ENCODE measurements around the gene ZNF584.
A peak's percentile ranks its signal among the peaks of the same experiment; 100 is the strongest.
"Not testable (repeated sequence)": the region's sequence is repeated elsewhere in the genome, so short reads cannot be mapped to it uniquely, and the experiment has no call there.

Gene ZNF584

DNA sequence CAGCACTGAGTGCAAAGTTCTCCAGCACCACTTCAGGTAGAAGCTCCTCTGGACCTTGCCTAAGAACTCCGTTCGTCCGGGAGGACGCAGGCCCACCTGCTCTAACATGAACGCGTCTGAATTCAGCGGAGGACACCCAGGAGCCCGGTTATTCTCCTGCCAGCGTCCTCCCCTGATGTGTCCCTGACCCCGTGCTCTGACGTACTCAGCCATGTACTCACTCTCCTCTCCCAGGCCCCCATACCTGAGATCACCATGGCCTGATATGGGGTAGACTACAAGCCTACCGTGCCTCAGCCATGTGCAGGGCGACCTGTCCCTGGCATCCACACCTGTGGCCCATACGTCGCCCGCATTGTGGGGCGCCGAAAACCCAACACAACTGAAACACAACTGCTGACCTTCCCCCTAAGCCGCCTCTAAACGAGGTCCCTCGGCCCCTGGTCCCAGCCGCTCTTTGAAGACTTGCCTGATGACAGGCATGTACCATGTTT is 744 bp upstream of the ZNF584 start:
- DNase-seq = peak; percentile 49

GRCh38 chr19:58409010-58409790 is 751 bp downstream of the ZNF584 start:
- peak; percentile 61 for DNase-seq

- DNase-seq = no peak
Measured at GRCh38 chr19:58416604-58417003, 8.2 kb downstream of the ZNF584 start.

DNA sequence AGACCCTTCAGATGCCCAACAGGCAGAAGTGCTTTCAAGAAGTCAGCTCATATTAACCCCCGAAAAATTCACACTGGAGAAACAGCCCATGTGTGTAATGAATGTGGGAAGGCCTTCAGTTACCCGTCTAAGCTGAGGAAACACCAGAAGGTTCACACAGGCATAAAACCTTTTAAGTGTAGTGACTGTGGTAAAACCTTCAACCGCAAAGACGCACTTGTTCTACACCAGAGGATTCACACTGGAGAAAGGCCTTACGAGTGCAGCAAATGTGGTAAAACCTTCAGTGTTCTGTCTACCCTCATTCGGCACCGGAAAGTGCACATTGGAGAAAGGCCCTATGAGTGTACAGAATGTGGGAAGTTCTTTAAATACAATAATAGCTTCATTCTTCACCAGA is 8.6 kb downstream of the ZNF584 start:
- no peak for DNase-seq

- DNase-seq = no peak
Measured at GRCh38 chr19:58428617-58429016, 20.2 kb downstream of the ZNF584 start.

DNA sequence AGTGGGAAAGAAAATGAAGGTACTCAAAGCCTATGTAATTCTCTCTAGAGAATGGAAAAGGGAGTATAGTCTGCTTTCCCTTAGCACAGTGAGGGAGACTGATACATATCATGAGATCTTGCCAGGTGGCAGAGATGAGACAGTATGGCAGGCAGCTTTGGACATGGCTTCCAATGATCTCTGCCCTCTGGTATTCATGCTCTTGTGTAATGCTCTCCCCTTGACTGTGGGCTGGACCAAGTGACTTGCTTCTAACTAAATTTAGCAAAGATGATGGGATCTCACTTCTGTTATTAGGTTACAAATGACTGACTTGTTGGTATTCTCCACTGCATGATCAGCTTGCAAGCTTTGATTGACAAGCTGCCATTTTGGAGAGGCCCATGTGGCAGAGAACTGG is 21.3 kb downstream of the ZNF584 start:
- no peak for DNase-seq

DNA sequence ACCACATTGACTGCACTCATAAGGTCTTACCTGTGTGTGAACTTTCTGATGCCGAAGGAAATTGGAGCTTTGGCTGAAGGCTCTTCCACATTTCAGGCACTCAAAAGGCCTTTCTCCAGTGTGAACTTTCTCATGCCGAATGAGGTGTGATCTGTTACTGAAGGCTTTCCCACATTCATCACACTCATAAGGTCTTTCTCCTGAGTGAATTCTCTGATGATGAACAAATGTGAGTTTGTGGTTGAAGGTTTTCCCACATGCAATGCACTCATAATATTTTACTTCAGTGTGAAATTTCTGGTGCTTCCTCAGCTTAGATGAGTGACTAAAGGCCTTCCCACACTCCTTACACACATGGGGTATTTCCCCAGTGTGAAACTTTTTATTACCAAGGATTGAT is 25.8 kb downstream of the ZNF584 start:
- DNase-seq = no peak

DNA sequence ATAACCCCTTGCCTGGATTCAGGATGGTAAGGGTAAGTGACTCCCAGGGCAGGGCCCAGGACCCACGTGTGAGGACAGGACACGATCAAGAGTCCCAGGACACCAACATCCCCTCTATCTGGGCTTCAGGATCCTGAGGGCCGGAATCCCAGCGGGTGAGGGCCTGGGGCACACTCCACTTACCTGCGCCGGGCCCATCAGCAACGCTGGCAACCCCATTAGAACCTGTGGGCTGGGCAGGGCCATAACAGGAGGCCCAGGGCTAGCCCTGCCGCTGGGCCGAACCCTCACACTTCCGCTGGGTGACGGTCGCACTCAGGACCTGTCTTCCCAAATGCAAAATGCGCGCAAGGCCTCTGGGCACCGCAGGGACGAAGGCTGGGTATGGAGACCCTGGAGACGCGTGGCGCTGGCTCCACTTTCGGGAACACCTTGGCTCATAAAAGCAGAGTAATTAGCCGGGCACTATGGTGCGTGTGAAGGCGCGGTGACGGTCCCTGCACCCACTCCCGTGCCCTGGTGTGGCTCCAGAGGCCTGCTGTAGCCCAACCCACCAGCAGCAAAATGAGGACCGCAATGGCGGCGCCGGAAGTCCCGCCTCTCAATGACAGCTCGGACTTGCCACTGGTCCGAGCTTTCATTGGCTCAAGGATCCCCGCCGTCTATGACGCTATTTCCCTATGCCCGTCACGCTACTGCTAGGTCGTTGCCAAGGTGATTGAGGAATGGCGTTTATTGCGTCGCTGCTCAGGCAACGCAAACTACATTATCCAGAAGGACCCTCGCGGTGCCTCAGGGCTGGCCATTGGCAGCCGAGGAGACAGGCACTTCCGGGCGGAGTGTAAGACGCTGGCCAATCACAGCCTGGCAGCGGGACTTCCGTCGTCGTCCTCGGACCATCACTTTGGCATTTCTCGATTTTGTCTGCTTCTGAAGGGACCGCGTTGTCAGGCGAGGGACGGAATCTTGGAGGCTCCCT is 31.4 kb downstream of the ZNF584 start, which contains the start of gene ZNF132:
TSS of gene ZNF132 (minus strand) at position 578 of the 979 bp plus-strand sequence. CDS start at position 246, 332 bp downstream.
- DNase-seq = peak; percentile 99

DNA sequence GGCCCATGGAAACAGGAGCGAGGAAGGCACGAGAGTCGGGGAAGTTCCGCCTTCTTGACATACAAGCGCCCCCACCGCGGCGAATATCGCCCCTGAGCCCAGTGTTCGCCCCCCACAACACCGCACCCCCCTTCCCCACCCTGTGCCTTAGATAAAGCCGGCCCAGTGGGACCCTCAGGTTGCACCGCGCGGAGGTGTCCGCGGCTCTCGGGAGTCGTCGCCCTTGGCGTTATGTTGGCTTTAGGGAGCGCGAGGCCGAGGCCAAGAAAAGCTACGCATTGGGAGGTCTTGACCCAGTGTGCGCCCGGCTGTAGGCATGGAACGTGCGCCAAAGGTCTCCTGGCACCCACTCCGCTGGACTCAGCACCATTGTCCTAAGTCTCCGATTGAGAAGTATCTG is 32.1 kb downstream of the ZNF584 start:
- no peak for DNase-seq

GRCh38 chr19:58442986-58443385 is 34.5 kb downstream of the ZNF584 start:
- not testable (repeated sequence) for DNase-seq

DNA sequence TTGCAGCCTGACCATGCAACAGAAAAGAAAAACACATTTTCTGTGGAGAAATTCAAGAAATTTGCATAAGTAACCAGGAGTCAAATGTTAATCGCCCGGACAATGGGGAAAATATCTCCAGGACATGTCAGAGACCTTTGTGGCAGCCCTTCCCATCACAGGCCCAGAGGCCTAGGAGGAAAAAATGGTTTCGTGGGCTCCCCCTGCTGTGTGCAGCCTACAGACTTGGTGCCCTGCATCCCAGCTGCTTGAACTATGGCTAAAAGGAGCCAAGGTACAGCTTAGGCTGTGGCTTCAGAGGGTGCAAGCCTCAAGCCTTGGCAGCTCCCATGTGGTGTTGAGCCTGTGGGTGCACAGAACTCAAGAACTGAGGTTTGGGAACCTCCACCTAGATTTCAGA is 40.4 kb downstream of the ZNF584 start:
- DNase-seq = not testable (repeated sequence)

DNA sequence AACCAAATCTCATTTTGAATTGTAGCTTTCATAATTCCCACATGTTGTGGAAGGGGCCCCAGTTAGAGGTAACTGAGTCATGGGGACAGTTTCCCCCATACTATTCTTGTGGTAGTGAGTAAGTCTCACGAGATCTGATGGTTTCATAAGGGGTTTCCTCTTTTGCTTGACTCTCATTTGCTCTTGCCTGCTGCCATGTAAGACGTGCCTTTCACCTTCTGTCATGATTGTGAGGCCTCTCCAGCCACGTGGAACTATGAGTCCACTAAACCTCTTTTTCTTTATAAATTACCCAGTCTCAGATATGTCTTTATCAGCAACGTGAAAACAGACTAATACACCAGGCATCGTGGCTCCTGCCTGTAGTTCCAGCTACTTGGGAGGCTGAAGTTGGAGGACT is 41.5 kb downstream of the ZNF584 start:
- DNase-seq = not testable (repeated sequence)

- DNase-seq = no peak
Measured at GRCh38 chr19:58450856-58451357, 42.5 kb downstream of the ZNF584 start.

DNA sequence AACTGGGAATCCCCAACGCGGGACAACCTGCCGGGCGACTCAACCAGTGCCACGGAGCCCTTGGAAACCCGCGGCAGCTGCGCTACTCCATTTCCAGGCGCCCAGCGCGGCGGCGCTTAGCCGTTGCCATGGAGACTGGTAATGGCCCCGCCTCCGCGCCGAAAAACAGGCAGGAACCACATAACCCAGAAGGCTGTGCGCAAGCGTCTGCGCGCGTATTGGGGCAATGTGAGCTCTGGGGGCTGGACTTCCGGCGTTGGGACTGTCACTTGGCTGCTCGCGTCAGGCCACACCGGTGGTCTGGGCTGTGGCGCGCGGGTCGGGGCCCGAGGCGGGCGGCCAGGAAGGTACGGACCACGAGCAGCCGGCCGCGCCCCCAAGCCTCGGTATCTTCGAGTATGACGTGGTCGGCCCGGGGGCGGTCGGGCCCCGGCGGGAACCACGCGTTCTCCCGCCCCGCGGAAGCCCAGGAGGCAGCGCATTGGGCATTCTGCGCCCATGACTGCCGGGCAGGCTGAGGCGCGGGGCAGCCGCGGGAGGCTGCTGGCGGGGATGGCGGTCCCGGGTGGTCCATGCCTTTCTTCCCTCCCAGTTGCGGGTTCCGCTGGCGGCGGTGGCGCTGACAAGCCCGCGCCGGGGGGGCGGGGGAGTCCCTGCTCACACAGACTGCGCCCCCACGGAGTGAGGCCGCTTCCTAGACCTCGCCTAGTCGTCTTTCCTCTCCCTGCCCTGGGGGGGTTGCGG is 43.1 kb downstream of the ZNF584 start, which contains the start of gene ZNF324B:
TSS of gene ZNF324B (plus strand) at position 265 of the 744 bp plus-strand sequence. CDS start 2,080 bp downstream, outside the sequence.
- peak; percentile 99 for DNase-seq

- DNase-seq = no peak
Measured at GRCh38 chr19:58453743-58454142, 45.3 kb downstream of the ZNF584 start.

GRCh38 chr19:58455306-58455705 is 46.9 kb downstream of the ZNF584 start:
- DNase-seq = no peak

DNA sequence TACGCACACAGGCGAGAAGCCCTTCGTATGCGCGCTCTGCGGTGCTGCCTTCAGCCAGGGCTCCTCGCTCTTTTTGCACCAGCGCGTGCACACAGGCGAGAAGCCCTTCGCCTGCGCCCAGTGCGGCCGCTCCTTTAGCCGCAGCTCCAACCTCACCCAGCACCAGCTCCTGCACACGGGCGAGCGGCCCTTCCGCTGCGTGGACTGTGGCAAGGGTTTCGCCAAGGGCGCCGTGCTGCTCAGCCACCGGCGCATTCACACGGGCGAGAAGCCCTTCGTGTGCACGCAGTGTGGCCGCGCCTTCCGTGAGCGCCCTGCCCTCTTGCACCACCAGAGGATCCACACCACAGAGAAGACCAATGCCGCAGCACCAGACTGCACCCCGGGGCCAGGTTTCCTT is 47.7 kb downstream of the ZNF584 start:
- DNase-seq = no peak

GRCh38 chr19:58460039-58460438 is 51.6 kb downstream of the ZNF584 start:
- DNase-seq = no peak

- DNase-seq = no peak
Measured at GRCh38 chr19:58466089-58466759, 57.8 kb downstream of the ZNF584 start.

GRCh38 chr19:58466760-58467589 is 58.5 kb downstream of the ZNF584 start, which contains the start of gene ZNF324:
Gene ZNF324 (plus strand): TSS chr19:58467080. CDS start chr19:58469186, 2,106 bp downstream.
- DNase-seq = peak; percentile 99
